ENCODE data around the gene TEDC1.

DNA sequence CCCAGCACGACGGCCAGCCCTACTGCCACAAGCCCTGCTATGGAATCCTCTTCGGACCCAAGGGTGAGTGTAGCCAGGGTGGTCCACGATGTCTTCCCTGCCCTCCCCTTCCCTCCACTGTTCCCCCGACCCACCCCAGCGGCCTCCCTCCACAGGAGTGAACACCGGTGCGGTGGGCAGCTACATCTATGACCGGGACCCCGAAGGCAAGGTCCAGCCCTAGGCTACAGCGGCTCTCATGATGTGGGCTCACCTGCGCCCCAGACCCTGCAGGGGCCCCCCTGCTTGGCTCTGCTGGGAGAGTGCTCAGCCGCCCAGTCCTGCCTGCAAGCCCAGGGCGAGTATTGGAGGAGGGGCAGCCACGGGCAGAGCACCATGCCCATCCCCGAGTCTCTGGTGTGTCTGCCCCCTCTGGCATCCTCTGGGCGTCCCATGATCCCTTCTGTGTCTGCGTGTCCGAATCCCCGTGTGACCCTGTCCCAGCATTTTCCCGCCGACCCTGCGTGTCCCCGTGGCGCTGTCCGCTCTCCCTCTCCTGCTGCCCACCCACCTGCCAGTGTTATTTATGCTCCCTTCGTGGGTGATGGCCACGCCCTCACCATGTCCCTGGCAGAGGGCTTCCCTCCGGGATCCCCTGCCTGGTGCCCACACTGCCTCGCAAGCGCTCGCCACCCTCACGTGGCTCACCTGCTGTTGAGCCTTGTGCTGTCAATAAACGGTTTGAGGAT, 11.5 kb upstream of the TEDC1 start:
- TF ChIP-seq ISL1 (CRISPR knock-in tag; IDR thresholded peaks at IDR 0.05) (no peak), ZNF8 (CRISPR knock-in tag; IDR thresholded peaks at IDR 0.05) (no peak), OSR1 (CRISPR knock-in tag; IDR thresholded peaks at IDR 0.05) (no peak), GLIS3 (CRISPR knock-in tag; IDR thresholded peaks at IDR 0.05) (no peak), TOX (CRISPR knock-in tag; IDR thresholded peaks at IDR 0.05; ENCODE audit: borderline replicate concordance) (no peak), PPARA (CRISPR knock-in tag; IDR thresholded peaks at IDR 0.05; ENCODE audit: borderline replicate concordance) (no peak), BACH2 (CRISPR knock-in tag; IDR thresholded peaks at IDR 0.05; ENCODE audit: borderline replicate concordance) (no peak), CSDC2 (CRISPR knock-in tag; IDR thresholded peaks at IDR 0.05) (no peak), ZFP30 (CRISPR knock-in tag; IDR thresholded peaks at IDR 0.05) (no peak), RARB (CRISPR knock-in tag; IDR thresholded peaks at IDR 0.05) (no peak), ZFP3 (CRISPR knock-in tag; IDR thresholded peaks at IDR 0.05) (no peak)
- TF ChIP-seq, protein P1, sequence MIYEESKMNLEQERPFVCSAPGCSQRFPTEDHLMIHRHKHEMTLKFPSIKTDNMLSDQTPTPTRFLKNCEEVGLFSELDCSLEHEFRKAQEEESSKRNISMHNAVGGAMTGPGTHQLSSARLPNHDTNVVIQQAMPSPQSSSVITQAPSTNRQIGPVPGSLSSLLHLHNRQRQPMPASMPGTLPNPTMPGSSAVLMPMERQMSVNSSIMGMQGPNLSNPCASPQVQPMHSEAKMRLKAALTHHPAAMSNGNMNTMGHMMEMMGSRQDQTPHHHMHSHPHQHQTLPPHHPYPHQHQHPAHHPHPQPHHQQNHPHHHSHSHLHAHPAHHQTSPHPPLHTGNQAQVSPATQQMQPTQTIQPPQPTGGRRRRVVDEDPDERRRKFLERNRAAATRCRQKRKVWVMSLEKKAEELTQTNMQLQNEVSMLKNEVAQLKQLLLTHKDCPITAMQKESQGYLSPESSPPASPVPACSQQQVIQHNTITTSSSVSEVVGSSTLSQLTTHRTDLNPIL (CRISPR knock-in tag; IDR thresholded peaks at IDR 0.05; ENCODE audit: low read depth), result no peak
- TF ChIP-seq, protein P2, sequence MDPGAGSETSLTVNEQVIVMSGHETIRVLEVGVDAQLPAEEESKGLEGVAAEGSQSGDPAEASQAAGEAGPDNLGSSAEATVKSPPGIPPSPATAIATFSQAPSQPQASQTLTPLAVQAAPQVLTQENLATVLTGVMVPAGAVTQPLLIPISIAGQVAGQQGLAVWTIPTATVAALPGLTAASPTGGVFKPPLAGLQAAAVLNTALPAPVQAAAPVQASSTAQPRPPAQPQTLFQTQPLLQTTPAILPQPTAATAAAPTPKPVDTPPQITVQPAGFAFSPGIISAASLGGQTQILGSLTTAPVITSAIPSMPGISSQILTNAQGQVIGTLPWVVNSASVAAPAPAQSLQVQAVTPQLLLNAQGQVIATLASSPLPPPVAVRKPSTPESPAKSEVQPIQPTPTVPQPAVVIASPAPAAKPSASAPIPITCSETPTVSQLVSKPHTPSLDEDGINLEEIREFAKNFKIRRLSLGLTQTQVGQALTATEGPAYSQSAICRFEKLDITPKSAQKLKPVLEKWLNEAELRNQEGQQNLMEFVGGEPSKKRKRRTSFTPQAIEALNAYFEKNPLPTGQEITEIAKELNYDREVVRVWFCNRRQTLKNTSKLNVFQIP (CRISPR knock-in tag; IDR thresholded peaks at IDR 0.05; ENCODE audit: borderline replicate concordance, low read depth), result no peak
- TF ChIP-seq, protein P3, sequence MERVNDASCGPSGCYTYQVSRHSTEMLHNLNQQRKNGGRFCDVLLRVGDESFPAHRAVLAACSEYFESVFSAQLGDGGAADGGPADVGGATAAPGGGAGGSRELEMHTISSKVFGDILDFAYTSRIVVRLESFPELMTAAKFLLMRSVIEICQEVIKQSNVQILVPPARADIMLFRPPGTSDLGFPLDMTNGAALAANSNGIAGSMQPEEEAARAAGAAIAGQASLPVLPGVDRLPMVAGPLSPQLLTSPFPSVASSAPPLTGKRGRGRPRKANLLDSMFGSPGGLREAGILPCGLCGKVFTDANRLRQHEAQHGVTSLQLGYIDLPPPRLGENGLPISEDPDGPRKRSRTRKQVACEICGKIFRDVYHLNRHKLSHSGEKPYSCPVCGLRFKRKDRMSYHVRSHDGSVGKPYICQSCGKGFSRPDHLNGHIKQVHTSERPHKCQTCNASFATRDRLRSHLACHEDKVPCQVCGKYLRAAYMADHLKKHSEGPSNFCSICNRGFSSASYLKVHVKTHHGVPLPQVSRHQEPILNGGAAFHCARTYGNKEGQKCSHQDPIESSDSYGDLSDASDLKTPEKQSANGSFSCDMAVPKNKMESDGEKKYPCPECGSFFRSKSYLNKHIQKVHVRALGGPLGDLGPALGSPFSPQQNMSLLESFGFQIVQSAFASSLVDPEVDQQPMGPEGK (CRISPR knock-in tag; IDR thresholded peaks at IDR 0.05; ENCODE audit: borderline replicate concordance), result no peak

Data from SK-N-SH treated with all-trans-retinoic acid at 6 μM for 48 hours (cell line).